ENCODE data around the gene TNFRSF14. TPM values are rescaled to one million over a fixed set of nuclear protein-coding genes. Genes with fewer than 3 reads are reported as not detected.

Gene TNFRSF14
- total RNA-seq, 1 experiment from 2014 or later, result 4.5 TPM

- no peak for DNase-seq
- H3K4me3 ChIP-seq, result no peak within 1 kb of the TSS
- H3K36me3 ChIP-seq, result 0 out of 2 replicates have a peak, but pooled peaks cover 5% of the 10 kb centered on the region
- H3K9me3 ChIP-seq, result no peaks in the 10 kb centered on the region
- no peaks in the 10 kb centered on the region for H3K27me3 ChIP-seq
These were observed 26.2 kb upstream of the TNFRSF14 start, which contains the start of gene HES5 for GRCh38 chr1:2529784-2530512. Gene HES5 (minus strand): TSS chr1:2530263. CDS start chr1:2530164, 99 bp downstream.

- no peaks in the 10 kb centered on the region for H3K9me3 ChIP-seq
- no peak overlapping the region for H3K4me3 ChIP-seq
- DNase-seq, result peak; percentile 64
- no peaks in the 10 kb centered on the region for H3K36me3 ChIP-seq
- H3K27me3 ChIP-seq, result no peaks in the 10 kb centered on the region
These were observed 25.4 kb upstream of the TNFRSF14 start for GRCh38 chr1:2530513-2531361.

GRCh38 chr1:2532485-2533160, 23.5 kb upstream of the TNFRSF14 start:
- no peaks in the 10 kb centered on the region for H3K27me3 ChIP-seq
- no peak for DNase-seq
- no peaks in the 10 kb centered on the region for H3K9me3 ChIP-seq
- H3K36me3 ChIP-seq, result no peaks in the 10 kb centered on the region
- no peak overlapping the region for H3K4me3 ChIP-seq

GRCh38 chr1:2533365-2533764, 22.8 kb upstream of the TNFRSF14 start:
- H3K36me3 ChIP-seq, result no peaks in the 10 kb centered on the region
- H3K9me3 ChIP-seq, result no peaks in the 10 kb centered on the region
- no peak overlapping the region for H3K4me3 ChIP-seq
- H3K27me3 ChIP-seq, result no peaks in the 10 kb centered on the region
- DNase-seq, result peak; percentile 48

GRCh38 chr1:2534315-2534686, 21.9 kb upstream of the TNFRSF14 start:
- no peaks in the 10 kb centered on the region for H3K27me3 ChIP-seq
- no peak for DNase-seq
- H3K9me3 ChIP-seq, result no peaks in the 10 kb centered on the region
- no peaks in the 10 kb centered on the region for H3K36me3 ChIP-seq
- no peak overlapping the region for H3K4me3 ChIP-seq

GRCh38 chr1:2534687-2535441, 21.3 kb upstream of the TNFRSF14 start:
- DNase-seq, result no peak
- H3K9me3 ChIP-seq, result no peaks in the 10 kb centered on the region
- no peaks in the 10 kb centered on the region for H3K27me3 ChIP-seq
- H3K36me3 ChIP-seq, result no peaks in the 10 kb centered on the region
- no peak overlapping the region for H3K4me3 ChIP-seq

- H3K9me3 ChIP-seq, result no peaks in the 10 kb centered on the region
- DNase-seq, result no peak
- H3K27me3 ChIP-seq, result no peaks in the 10 kb centered on the region
- H3K4me3 ChIP-seq, result no peak overlapping the region
- H3K36me3 ChIP-seq, result no peaks in the 10 kb centered on the region
These were observed 20.7 kb upstream of the TNFRSF14 start for GRCh38 chr1:2535455-2535854.

- H3K27me3 ChIP-seq, result no peaks in the 10 kb centered on the region
- H3K4me3 ChIP-seq, result no peak overlapping the region
- no peaks in the 10 kb centered on the region for H3K36me3 ChIP-seq
- no peak for DNase-seq
- H3K9me3 ChIP-seq, result no peaks in the 10 kb centered on the region
These were observed 20.2 kb upstream of the TNFRSF14 start for GRCh38 chr1:2535981-2536380.

GRCh38 chr1:2537784-2538115, 18.4 kb upstream of the TNFRSF14 start:
- Histone ChIP-seq H3K9me3 (no peaks in the 10 kb centered on the region), H3K27me3 (no peaks in the 10 kb centered on the region)
- DNase-seq, result no peak

GRCh38 chr1:2538376-2538775, 17.8 kb upstream of the TNFRSF14 start:
- no peaks in the 10 kb centered on the region for H3K36me3 ChIP-seq
- H3K27me3 ChIP-seq, result no peaks in the 10 kb centered on the region
- DNase-seq, result no peak
- H3K9me3 ChIP-seq, result no peaks in the 10 kb centered on the region
- no peak overlapping the region for H3K4me3 ChIP-seq

More at GRCh38 chr1:2537784-2538115, 18.4 kb upstream of the TNFRSF14 start:
- H3K36me3 ChIP-seq, result no peaks in the 10 kb centered on the region
- no peak overlapping the region for H3K4me3 ChIP-seq

- Histone ChIP-seq H3K4me3 (no peak overlapping the region), H3K36me3 (no peaks in the 10 kb centered on the region), H3K27me3 (no peaks in the 10 kb centered on the region), H3K9me3 (no peaks in the 10 kb centered on the region)
- no peak for DNase-seq
These were observed 17.3 kb upstream of the TNFRSF14 start for GRCh38 chr1:2538872-2539271.

- Histone ChIP-seq H3K27me3 (no peaks in the 10 kb centered on the region), H3K4me3 (no peak overlapping the region), H3K9me3 (no peaks in the 10 kb centered on the region), H3K36me3 (no peaks in the 10 kb centered on the region)
- DNase-seq, result no peak
These were observed 16.8 kb upstream of the TNFRSF14 start for GRCh38 chr1:2539312-2539907.

GRCh38 chr1:2540816-2541492, 15.2 kb upstream of the TNFRSF14 start:
- Histone ChIP-seq H3K9me3 (no peaks in the 10 kb centered on the region), H3K4me3 (no peak overlapping the region), H3K36me3 (no peaks in the 10 kb centered on the region), H3K27me3 (no peaks in the 10 kb centered on the region)
- no peak for DNase-seq

- no peaks in the 10 kb centered on the region for H3K27me3 ChIP-seq
- DNase-seq, result no peak
- no peaks in the 10 kb centered on the region for H3K9me3 ChIP-seq
- no peak overlapping the region for H3K4me3 ChIP-seq
- H3K36me3 ChIP-seq, result no peaks in the 10 kb centered on the region
These were observed 14.4 kb upstream of the TNFRSF14 start for GRCh38 chr1:2541619-2542245.

GRCh38 chr1:2542246-2542915, 13.8 kb upstream of the TNFRSF14 start:
- no peak for DNase-seq
- Histone ChIP-seq H3K27me3 (no peaks in the 10 kb centered on the region), H3K36me3 (no peaks in the 10 kb centered on the region), H3K9me3 (no peaks in the 10 kb centered on the region), H3K4me3 (no peak overlapping the region)

All from MG63 (cell line).